BE2C (cell line): ENCODE results near the gene TOMM40.
"Not testable (repeated sequence)": the region's sequence is repeated elsewhere in the genome, so short reads cannot be mapped to it uniquely, and the experiment has no call there.

Experiments used
- DNase-seq: peaks from one replicate; pipeline ENCODE4 v3.0.0-alpha.2; 2020
- H3K27me3 ChIP-seq: fragments of 250-450 bp; sonication (Bioruptor Pico); 2 replicates; pipeline ENCODE4 v1.5.1; 2020; ENCODE audit warnings: mild to moderate bottlenecking
- H3K36me3 ChIP-seq: fragments of 250-450 bp; sonication (Bioruptor Pico); 2 replicates; pipeline ENCODE4 v1.5.1; 2020; ENCODE audit warnings: mild to moderate bottlenecking
- H3K4me1 ChIP-seq: fragments of 250-450 bp; sonication (Bioruptor Pico); 2 replicates; pipeline ENCODE4 v1.5.1; 2020
- H3K4me3 ChIP-seq: 2 replicates; pipeline ENCODE4 v1.5.1; 2011; ENCODE audit warnings: low read depth, low read length
- H3K9me3 ChIP-seq: fragments of 250-450 bp; sonication (Bioruptor Pico); 2 replicates; pipeline ENCODE4 v1.5.1; 2020
- TF ChIP-seq, protein P1 (sequence below): IDR thresholded peaks from 2 replicates; pipeline ENCODE4 v1.5.1; 2012; ENCODE audit warnings: mild to moderate bottlenecking, low read depth, low read length

TOMM40 gene

DNA sequence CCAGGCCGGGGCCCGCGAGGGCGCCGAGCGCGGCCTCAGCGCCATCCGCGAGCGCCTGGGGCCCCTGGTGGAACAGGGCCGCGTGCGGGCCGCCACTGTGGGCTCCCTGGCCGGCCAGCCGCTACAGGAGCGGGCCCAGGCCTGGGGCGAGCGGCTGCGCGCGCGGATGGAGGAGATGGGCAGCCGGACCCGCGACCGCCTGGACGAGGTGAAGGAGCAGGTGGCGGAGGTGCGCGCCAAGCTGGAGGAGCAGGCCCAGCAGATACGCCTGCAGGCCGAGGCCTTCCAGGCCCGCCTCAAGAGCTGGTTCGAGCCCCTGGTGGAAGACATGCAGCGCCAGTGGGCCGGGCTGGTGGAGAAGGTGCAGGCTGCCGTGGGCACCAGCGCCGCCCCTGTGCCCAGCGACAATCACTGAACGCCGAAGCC is 17.8 kb downstream of the TOMM40 start:
- Histone ChIP-seq H3K9me3 (no peaks in the 10 kb centered on the region), H3K4me1 (peaks cover 6% of the 10 kb centered on the region), H3K36me3 (no peaks in the 10 kb centered on the region), H3K27me3 (peaks cover 13% of the 10 kb centered on the region), H3K4me3 (no peak overlapping the region)
- TF ChIP-seq, protein P1, sequence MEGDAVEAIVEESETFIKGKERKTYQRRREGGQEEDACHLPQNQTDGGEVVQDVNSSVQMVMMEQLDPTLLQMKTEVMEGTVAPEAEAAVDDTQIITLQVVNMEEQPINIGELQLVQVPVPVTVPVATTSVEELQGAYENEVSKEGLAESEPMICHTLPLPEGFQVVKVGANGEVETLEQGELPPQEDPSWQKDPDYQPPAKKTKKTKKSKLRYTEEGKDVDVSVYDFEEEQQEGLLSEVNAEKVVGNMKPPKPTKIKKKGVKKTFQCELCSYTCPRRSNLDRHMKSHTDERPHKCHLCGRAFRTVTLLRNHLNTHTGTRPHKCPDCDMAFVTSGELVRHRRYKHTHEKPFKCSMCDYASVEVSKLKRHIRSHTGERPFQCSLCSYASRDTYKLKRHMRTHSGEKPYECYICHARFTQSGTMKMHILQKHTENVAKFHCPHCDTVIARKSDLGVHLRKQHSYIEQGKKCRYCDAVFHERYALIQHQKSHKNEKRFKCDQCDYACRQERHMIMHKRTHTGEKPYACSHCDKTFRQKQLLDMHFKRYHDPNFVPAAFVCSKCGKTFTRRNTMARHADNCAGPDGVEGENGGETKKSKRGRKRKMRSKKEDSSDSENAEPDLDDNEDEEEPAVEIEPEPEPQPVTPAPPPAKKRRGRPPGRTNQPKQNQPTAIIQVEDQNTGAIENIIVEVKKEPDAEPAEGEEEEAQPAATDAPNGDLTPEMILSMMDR: no peak
- no peak for DNase-seq

DNA sequence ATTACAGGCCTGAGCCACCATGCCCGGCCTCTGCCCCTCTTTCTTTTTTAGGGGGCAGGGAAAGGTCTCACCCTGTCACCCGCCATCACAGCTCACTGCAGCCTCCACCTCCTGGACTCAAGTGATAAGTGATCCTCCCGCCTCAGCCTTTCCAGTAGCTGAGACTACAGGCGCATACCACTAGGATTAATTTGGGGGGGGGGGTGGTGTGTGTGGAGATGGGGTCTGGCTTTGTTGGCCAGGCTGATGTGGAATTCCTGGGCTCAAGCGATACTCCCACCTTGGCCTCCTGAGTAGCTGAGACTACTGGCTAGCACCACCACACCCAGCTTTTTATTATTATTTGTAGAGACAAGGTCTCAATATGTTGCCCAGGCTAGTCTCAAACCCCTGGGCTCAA is 18.7 kb downstream of the TOMM40 start:
- H3K9me3 ChIP-seq: no peaks in the 10 kb centered on the region
- TF ChIP-seq, protein P1: no peak
- H3K36me3 ChIP-seq: no peaks in the 10 kb centered on the region
- H3K27me3 ChIP-seq: peaks cover 13% of the 10 kb centered on the region
- peaks cover 6% of the 10 kb centered on the region for H3K4me1 ChIP-seq
- DNase-seq: no peak
- no peak overlapping the region for H3K4me3 ChIP-seq

DNA sequence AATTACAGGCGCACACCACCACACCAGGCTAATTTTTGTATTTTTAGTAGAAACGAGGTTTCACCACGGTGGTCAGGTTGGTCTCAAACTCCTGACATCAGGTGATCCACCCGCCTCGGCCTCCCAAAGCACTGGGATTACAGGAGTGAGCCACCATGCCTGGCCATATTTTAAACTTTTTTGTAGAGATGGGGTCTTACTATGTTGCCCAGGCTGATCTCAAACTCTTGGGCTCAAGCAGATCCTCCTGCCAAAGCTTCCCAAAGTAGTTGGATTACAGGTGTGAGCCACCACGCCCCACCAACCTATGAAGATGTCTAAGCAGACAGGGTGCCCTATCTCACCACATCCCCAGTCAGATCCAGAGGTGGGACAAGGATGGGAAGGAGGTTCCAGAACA is 20.8 kb downstream of the TOMM40 start:
- H3K9me3 ChIP-seq, H3K27me3 ChIP-seq, H3K36me3 ChIP-seq, DNase-seq, H3K4me1 ChIP-seq, H3K4me3 ChIP-seq: not testable (repeated sequence)

DNA sequence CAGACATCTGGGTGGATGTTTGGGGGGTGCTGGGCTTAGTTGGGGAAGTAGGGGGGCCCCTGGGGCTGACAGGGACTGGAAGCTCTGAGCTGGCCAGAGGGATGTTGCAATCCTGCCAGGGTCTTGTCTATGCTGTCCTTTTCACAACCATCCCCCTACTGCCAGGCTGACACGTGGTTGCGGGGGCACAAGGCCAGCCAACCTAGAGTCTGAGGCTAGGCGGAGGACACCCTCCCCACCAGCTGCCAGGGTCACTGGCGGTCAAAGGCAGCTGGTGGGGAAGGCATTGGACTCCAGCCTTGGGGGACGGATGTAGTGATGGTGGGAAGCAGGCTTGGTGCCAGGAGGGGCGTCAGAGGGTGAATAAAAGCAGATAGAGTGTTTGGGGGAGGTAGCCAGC is 21.8 kb downstream of the TOMM40 start:
- peaks cover 6% of the 10 kb centered on the region for H3K4me1 ChIP-seq
- no peaks in the 10 kb centered on the region for H3K27me3 ChIP-seq
- no peak for DNase-seq
- H3K4me3 ChIP-seq: no peak overlapping the region
- no peaks in the 10 kb centered on the region for H3K9me3 ChIP-seq
- TF ChIP-seq, protein P1: no peak
- H3K36me3 ChIP-seq: no peaks in the 10 kb centered on the region

DNA sequence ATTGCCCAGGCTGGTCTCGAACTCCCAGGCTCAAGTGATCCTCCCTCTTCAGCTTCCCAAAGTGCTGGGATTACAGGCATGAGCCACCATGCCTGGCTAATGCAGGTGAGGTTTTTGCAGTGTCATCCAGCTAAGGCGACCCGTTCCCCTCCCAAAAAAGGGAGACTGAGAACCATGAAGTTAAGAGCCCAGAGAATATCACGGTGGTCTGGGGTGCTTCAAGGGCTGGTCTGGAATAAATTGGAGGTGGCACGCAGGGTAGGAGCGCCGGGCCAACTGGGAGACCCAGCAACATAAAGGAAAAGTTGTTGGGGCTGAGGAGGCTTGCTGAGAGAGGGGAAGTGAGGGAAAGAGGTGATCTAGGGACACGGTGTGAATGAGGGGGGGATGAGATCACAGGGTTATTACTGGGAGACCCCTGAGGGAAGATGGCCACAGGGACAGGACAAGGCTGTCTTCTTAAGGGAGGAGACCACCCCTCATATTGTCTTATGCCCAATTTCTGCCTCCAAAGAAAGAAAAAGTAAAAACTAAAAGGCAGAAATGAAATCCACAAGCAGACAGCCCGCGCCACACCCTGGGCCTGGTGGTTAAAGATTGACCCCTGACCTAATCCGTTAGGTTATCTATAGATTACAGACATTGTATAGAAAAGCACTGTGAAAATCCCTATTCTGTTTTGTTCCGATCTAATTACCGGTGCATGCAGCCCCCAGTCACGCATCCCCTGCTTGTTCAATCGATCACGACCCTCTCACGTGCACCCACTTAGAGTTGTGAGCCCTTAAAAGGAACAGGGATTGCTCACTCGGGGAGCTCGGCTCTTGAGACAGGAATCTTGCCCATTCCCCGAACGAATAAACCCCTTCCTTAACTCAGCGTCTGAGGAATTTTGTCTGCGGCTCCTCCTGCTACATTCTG is 22.7 kb downstream of the TOMM40 start:
- peak overlapping the region; percentile 48 for H3K4me3 ChIP-seq
- H3K9me3 ChIP-seq, DNase-seq, H3K36me3 ChIP-seq, H3K4me1 ChIP-seq, H3K27me3 ChIP-seq: not testable (repeated sequence)

DNA sequence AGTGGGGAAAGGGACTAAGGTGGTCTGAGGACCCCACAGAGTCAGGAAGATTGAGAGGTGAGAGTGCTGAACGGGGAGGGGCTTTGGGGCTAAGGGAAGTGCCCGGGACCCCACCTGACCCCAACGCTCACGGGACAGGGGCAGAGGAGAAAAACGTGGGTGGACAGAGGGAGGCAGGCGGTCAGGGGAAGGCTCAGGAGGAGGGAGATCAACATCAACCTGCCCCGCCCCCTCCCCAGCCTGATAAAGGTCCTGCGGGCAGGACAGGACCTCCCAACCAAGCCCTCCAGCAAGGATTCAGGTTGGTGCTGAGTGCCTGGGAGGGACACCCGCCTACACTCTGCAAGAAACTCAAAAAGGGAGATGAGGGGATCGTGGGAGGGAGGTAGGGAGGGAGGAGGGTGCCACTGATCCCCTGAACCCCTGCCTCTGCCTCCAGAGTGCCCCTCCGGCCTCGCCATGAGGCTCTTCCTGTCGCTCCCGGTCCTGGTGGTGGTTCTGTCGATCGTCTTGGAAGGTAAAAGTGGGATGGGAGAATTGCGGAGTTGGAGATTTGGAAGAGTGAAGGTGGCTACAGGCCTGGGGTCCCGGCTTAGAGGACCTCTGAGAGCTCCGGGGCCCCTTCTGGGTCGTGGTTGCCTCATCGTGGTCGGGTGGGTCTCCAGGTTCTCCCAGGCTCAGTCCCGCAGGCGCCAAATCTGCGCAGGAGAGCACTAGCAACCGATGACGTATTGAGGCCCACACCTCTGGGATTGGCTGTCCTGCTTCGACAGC is 23.6 kb downstream of the TOMM40 start, which contains the start of gene APOC1:
APOC1 (plus strand) TSS at position 176 of the 774 bp plus-strand sequence; CDS start at position 460, 284 bp downstream.
- DNase-seq: peak; percentile 90
- H3K4me1 ChIP-seq, H3K36me3 ChIP-seq, H3K9me3 ChIP-seq, H3K27me3 ChIP-seq: not testable (repeated sequence)
- peak within 1 kb of the TSS; percentile 48 for H3K4me3 ChIP-seq

DNA sequence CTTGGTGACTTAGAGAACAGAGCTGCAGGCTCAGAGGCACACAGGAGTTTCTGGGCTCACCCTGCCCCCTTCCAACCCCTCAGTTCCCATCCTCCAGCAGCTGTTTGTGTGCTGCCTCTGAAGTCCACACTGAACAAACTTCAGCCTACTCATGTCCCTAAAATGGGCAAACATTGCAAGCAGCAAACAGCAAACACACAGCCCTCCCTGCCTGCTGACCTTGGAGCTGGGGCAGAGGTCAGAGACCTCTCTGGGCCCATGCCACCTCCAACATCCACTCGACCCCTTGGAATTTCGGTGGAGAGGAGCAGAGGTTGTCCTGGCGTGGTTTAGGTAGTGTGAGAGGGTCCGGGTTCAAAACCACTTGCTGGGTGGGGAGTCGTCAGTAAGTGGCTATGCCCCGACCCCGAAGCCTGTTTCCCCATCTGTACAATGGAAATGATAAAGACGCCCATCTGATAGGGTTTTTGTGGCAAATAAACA is 33.2 kb downstream of the TOMM40 start:
- H3K9me3 ChIP-seq: no peaks in the 10 kb centered on the region
- no peak overlapping the region for H3K4me3 ChIP-seq
- TF ChIP-seq, protein P1: no peak
- no peaks in the 10 kb centered on the region for H3K4me1 ChIP-seq
- DNase-seq: no peak
- no peaks in the 10 kb centered on the region for H3K27me3 ChIP-seq
- no peaks in the 10 kb centered on the region for H3K36me3 ChIP-seq
